Measurements from ENCODE around the gene CEBPA.

DNA sequence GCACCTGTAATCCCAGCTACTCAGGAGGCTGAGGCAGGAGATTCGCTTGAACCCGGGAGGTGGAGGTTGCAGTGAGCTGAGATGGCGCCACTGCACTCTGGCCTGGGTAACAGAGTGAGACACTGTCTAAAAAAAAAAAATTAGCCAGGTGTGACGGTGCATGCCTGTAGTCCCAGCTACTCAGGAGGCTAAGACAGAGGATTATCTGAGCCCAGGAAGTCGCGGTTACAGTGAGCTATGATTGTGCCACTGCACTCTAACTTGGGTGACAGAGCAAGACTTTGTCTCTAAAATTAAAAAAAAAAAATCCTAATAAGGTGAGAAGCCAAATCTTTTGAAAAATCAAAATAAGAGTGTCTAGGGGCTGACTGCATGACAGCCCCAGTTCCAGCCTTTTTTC, 9.7 kb upstream of the CEBPA start:
- no peak for TF ChIP-seq EZH2 (IDR thresholded peaks at IDR 0.05; ENCODE audit: borderline replicate concordance, insufficient read depth, low read depth, low read length, poor library complexity, severe bottlenecking)
- TF ChIP-seq, protein P1, sequence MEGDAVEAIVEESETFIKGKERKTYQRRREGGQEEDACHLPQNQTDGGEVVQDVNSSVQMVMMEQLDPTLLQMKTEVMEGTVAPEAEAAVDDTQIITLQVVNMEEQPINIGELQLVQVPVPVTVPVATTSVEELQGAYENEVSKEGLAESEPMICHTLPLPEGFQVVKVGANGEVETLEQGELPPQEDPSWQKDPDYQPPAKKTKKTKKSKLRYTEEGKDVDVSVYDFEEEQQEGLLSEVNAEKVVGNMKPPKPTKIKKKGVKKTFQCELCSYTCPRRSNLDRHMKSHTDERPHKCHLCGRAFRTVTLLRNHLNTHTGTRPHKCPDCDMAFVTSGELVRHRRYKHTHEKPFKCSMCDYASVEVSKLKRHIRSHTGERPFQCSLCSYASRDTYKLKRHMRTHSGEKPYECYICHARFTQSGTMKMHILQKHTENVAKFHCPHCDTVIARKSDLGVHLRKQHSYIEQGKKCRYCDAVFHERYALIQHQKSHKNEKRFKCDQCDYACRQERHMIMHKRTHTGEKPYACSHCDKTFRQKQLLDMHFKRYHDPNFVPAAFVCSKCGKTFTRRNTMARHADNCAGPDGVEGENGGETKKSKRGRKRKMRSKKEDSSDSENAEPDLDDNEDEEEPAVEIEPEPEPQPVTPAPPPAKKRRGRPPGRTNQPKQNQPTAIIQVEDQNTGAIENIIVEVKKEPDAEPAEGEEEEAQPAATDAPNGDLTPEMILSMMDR (IDR thresholded peaks at IDR 0.05), result no peak

All from B cell (primary cell).